ENCODE data around the gene CCDC34. TPM values are rescaled to one million over a fixed set of nuclear protein-coding genes. Genes with fewer than 3 reads are reported as not detected.

Gene CCDC34
- total RNA-seq, 5 donors from 2014 or later (not counting 1 experiment from before 2014, with no cell fraction given), result 1.4 to 4.2 (median 2.8) TPM

DNA sequence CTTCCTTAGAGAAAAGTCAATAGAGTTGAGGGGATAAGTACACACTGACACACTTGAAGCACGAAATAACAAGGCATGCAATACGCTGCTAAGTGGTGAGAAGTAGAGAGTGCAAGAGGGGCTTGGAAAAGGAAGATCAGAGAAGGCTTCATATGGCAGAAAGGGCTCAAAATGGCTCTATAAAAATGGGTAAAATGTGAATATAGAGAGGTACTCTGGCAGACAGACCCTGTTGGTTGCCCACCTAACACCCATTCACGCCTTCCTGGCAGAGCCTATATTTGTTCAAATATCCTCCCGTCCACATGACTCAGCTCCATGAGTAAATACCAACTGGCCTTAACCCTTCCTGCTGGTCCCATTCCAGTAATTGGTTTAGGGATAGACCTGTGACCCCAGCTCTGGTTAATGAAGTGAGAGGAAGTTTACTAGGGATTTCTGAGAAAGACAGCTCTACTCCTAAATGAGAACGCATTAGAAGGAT lies 38.9 kb upstream of the CCDC34 start:
- H3K36me3 ChIP-seq (ENCODE audit: control insufficient read depth in 2 of 2, extremely low read depth in 1 of 2, insufficient read depth in 1 of 2, low read length in 1 of 2), result no peaks in the 10 kb centered on the region
- Mint-ChIP-seq H3K4me1 (no peaks in the 10 kb centered on the region), H3K27ac (no peak overlapping the region), H3K4me3 (no peak overlapping the region), H3K36me3 (no peaks in the 10 kb centered on the region), H3K9me3 (no peaks in the 10 kb centered on the region), H3K27me3 (peaks cover 0 to 6% of the 10 kb centered on the region in 2 donors)
- no peak for ATAC-seq (replicated peaks in 1 of 4)
- no peak overlapping the region for H3K4me3 ChIP-seq (ENCODE audit: control insufficient read depth in 1 of 2, extremely low read depth in 1 of 2, low read length in 1 of 2)
- peaks cover 0 to 3% of the 10 kb centered on the region in 2 experiments for H3K27me3 ChIP-seq (replicated peaks in 1 of 2; ENCODE audit: control insufficient read depth in 2 of 2, extremely low read depth in 1 of 2, insufficient read depth in 2 of 2, low read length in 1 of 2)
- CTCF ChIA-PET, result no interaction called here
- H3K27ac ChIP-seq (ENCODE audit: low read length), result no peak overlapping the region
- H3K9me3 ChIP-seq, result no peaks in the 10 kb centered on the region
- 100% methylated on average over 2 of the region's 5 CpGs for WGBS (ENCODE audit: insufficient coverage)
- H3K4me1 ChIP-seq (ENCODE audit: control insufficient read depth in 1 of 2, extremely low read depth in 1 of 2, insufficient read depth in 2 of 2, low read length in 2 of 2), result no peaks in the 10 kb centered on the region
- DNase-seq, result no peak
- POLR2A ChIA-PET, result no interaction called here

DNA sequence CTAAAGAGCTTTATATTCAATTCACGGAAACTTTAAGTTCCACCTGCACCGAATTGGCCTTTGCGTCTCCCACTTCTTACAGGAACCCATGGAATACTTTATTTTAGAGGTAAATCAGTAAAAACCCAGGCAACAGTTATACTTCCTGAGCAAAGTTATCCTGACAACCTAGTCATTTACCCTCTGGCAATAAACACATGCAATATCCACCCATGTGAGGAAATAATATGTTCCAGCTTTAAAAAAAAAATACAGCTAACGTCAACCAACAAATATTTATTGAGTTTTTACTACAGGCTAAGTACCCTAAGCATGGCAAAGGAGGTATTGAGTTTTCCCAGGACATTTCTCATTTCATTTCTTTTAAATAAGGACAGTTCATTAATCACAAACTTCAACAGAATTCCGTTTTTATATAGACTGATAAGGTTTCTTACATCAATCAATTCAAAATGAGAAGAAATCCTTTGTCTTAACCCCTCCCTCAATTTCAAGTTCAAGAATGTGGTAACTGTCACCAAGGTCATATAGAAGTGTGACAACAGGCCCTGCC lies 38.3 kb upstream of the CCDC34 start:
- Histone ChIP-seq H3K27ac (ENCODE audit: low read length) (no peak overlapping the region), H3K36me3 (ENCODE audit: control insufficient read depth in 2 of 2, extremely low read depth in 1 of 2, insufficient read depth in 1 of 2, low read length in 1 of 2) (no peaks in the 10 kb centered on the region), H3K4me3 (ENCODE audit: control insufficient read depth in 1 of 2, extremely low read depth in 1 of 2, low read length in 1 of 2) (no peak overlapping the region), H3K4me1 (ENCODE audit: control insufficient read depth in 1 of 2, extremely low read depth in 1 of 2, insufficient read depth in 2 of 2, low read length in 2 of 2) (no peaks in the 10 kb centered on the region), H3K9me3 (no peaks in the 10 kb centered on the region), H3K27me3 (replicated peaks in 1 of 2; ENCODE audit: control insufficient read depth in 2 of 2, extremely low read depth in 1 of 2, insufficient read depth in 2 of 2, low read length in 1 of 2) (peaks cover 0 to 3% of the 10 kb centered on the region in 2 experiments)
- Mint-ChIP-seq H3K4me3 (no peak overlapping the region), H3K4me1 (no peaks in the 10 kb centered on the region), H3K27me3 (peaks cover 0 to 6% of the 10 kb centered on the region in 2 donors), H3K9me3 (no peaks in the 10 kb centered on the region), H3K36me3 (no peaks in the 10 kb centered on the region), H3K27ac (no peak overlapping the region)
- ChIA-PET CTCF (no interaction called here), POLR2A (no interaction called here)
- DNase-seq, result no peak
- WGBS (ENCODE audit: insufficient coverage), result no CpG with 5 or more reads among the region's 5 CpGs
- no peak for ATAC-seq (replicated peaks in 1 of 4)

DNA sequence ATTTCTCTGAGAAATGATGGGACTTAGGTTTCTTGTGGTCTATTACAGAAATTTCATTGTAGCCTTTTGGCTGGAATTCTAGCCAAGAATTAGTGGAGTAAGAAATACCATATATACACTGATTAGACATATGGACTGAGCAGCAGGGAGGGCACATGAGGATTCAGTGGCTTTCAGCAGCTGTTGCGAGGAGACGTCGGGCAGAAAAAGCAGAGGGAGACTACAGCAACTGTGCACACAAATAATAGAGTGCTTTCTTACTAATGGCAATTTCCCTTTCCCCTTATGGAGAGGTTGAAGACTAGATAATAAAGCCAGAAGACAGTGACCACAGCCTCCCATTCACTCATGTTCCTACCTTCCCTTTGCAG lies 35.4 kb upstream of the CCDC34 start:
- H3K27ac Mint-ChIP-seq, result no peak overlapping the region
- H3K4me3 ChIP-seq (ENCODE audit: control insufficient read depth in 1 of 2, extremely low read depth in 1 of 2, low read length in 1 of 2), result no peak overlapping the region
- ChIA-PET POLR2A (no interaction called here), CTCF (no interaction called here)
- no peak overlapping the region for H3K27ac ChIP-seq (ENCODE audit: low read length)
- DNase-seq (no peak), ATAC-seq (replicated peaks in 1 of 4) (no peak)
- H3K36me3 ChIP-seq (ENCODE audit: control insufficient read depth in 2 of 2, extremely low read depth in 1 of 2, insufficient read depth in 1 of 2, low read length in 1 of 2), result no peaks in the 10 kb centered on the region
- H3K9me3 Mint-ChIP-seq, result no peaks in the 10 kb centered on the region
- peaks cover 0 to 3% of the 10 kb centered on the region in 2 experiments for H3K27me3 ChIP-seq (replicated peaks in 1 of 2; ENCODE audit: control insufficient read depth in 2 of 2, extremely low read depth in 1 of 2, insufficient read depth in 2 of 2, low read length in 1 of 2)
- H3K4me3 Mint-ChIP-seq, result no peak overlapping the region
- H3K36me3 Mint-ChIP-seq, result no peaks in the 10 kb centered on the region
- H3K27me3 Mint-ChIP-seq, result peaks cover 0 to 6% of the 10 kb centered on the region in 2 donors
- WGBS (ENCODE audit: insufficient coverage), result no CpG with 5 or more reads among the region's 3 CpGs
- H3K4me1 Mint-ChIP-seq, result no peaks in the 10 kb centered on the region
- no peaks in the 10 kb centered on the region for H3K9me3 ChIP-seq
- no peaks in the 10 kb centered on the region for H3K4me1 ChIP-seq (ENCODE audit: control insufficient read depth in 1 of 2, extremely low read depth in 1 of 2, insufficient read depth in 2 of 2, low read length in 2 of 2)

DNA sequence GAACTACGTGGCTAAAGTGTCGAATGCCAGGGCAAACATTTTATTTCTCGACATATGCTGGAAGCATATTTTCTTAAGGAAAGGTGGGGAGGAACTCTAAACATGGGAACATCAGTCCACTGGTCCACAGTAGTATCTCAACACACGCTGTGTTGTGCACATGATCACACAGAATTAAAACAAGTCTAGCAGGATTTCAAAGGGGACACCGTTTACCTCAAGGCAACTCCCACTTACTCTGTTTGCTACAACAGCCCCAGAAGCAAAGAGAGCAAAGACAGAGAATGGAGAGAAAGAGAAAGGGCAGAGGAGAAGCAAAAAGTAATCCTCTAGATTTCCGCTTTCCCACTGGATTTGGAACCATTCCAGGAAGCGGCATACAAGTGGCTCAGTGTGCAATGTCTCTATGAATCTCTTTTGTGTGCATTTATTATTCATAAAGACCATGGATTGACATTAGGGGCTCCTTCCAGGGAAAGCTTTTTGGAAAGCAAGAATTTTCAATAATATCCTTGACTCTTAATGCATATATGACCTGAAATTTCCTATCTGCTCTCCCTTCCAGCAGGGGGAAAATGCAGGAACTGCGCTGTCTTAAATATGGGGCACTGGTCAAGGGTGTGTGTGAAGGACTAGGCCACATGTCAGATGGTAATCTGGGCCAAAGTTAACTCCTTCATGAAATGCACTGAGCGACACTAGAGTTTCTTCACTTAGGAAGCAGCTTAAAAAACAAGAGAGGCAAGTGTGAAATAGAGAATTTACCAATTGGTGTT lies 34.8 kb upstream of the CCDC34 start:
- POLR2A ChIA-PET, result no interaction called here
- peaks cover 0 to 6% of the 10 kb centered on the region in 2 donors for H3K27me3 Mint-ChIP-seq
- H3K4me1 Mint-ChIP-seq, result no peaks in the 10 kb centered on the region

GRCh38 chr11:27396259-27396839 lies 33.3 kb upstream of the CCDC34 start:
- Histone ChIP-seq H3K36me3 (ENCODE audit: control insufficient read depth in 2 of 2, extremely low read depth in 1 of 2, insufficient read depth in 1 of 2, low read length in 1 of 2) (no peaks in the 10 kb centered on the region), H3K4me1 (ENCODE audit: control insufficient read depth in 1 of 2, extremely low read depth in 1 of 2, insufficient read depth in 2 of 2, low read length in 2 of 2) (no peaks in the 10 kb centered on the region), H3K27me3 (replicated peaks in 1 of 2; ENCODE audit: control insufficient read depth in 2 of 2, extremely low read depth in 1 of 2, insufficient read depth in 2 of 2, low read length in 1 of 2) (no peaks in the 10 kb centered on the region), H3K4me3 (ENCODE audit: control insufficient read depth in 1 of 2, extremely low read depth in 1 of 2, low read length in 1 of 2) (no peak overlapping the region), H3K27ac (ENCODE audit: low read length) (no peak overlapping the region), H3K9me3 (no peaks in the 10 kb centered on the region)
- Mint-ChIP-seq H3K9me3 (no peaks in the 10 kb centered on the region), H3K4me1 (no peaks in the 10 kb centered on the region), H3K27ac (no peak overlapping the region), H3K4me3 (no peak overlapping the region), H3K36me3 (no peaks in the 10 kb centered on the region), H3K27me3 (peaks cover 0 to 6% of the 10 kb centered on the region in 2 donors)
- ChIA-PET POLR2A (no interaction called here), CTCF (no interaction called here)
- DNase-seq (no peak), ATAC-seq (replicated peaks in 1 of 4) (no peak)
- no CpG with 5 or more reads among the region's 3 CpGs for WGBS (ENCODE audit: insufficient coverage)

More for the DNA sequence above, 34.8 kb upstream of the CCDC34 start:
- Mint-ChIP-seq H3K9me3 (no peaks in the 10 kb centered on the region), H3K4me3 (no peak overlapping the region), H3K36me3 (no peaks in the 10 kb centered on the region), H3K27ac (no peak overlapping the region)
- Histone ChIP-seq H3K36me3 (ENCODE audit: control insufficient read depth in 2 of 2, extremely low read depth in 1 of 2, insufficient read depth in 1 of 2, low read length in 1 of 2) (no peaks in the 10 kb centered on the region), H3K4me3 (ENCODE audit: control insufficient read depth in 1 of 2, extremely low read depth in 1 of 2, low read length in 1 of 2) (no peak overlapping the region), H3K27ac (ENCODE audit: low read length) (no peak overlapping the region), H3K4me1 (ENCODE audit: control insufficient read depth in 1 of 2, extremely low read depth in 1 of 2, insufficient read depth in 2 of 2, low read length in 2 of 2) (no peaks in the 10 kb centered on the region), H3K27me3 (replicated peaks in 1 of 2; ENCODE audit: control insufficient read depth in 2 of 2, extremely low read depth in 1 of 2, insufficient read depth in 2 of 2, low read length in 1 of 2) (no peaks in the 10 kb centered on the region), H3K9me3 (no peaks in the 10 kb centered on the region)
- DNase-seq (no peak), ATAC-seq (replicated peaks in 1 of 4) (no peak)
- 100% methylated on average over 1 of the region's 9 CpGs for WGBS (ENCODE audit: insufficient coverage)
- CTCF ChIA-PET, result no interaction called here

- 100% methylated on average over 2 of the region's 7 CpGs for WGBS (ENCODE audit: insufficient coverage)
Measured at GRCh38 chr11:27395556-27396258, 32.7 kb upstream of the CCDC34 start.

More at GRCh38 chr11:27395556-27396258, 32.7 kb upstream of the CCDC34 start:
- no peak overlapping the region for H3K4me3 ChIP-seq (ENCODE audit: control insufficient read depth in 1 of 2, extremely low read depth in 1 of 2, low read length in 1 of 2)
- H3K9me3 ChIP-seq, result no peaks in the 10 kb centered on the region
- H3K4me3 Mint-ChIP-seq, result no peak overlapping the region
- no peaks in the 10 kb centered on the region for H3K36me3 Mint-ChIP-seq
- H3K27me3 ChIP-seq (replicated peaks in 1 of 2; ENCODE audit: control insufficient read depth in 2 of 2, extremely low read depth in 1 of 2, insufficient read depth in 2 of 2, low read length in 1 of 2), result no peaks in the 10 kb centered on the region
- no peak overlapping the region for H3K27ac ChIP-seq (ENCODE audit: low read length)
- CTCF ChIA-PET, result no interaction called here
- DNase-seq (no peak), ATAC-seq (replicated peaks in 1 of 4) (no peak)
- no peaks in the 10 kb centered on the region for H3K4me1 ChIP-seq (ENCODE audit: control insufficient read depth in 1 of 2, extremely low read depth in 1 of 2, insufficient read depth in 2 of 2, low read length in 2 of 2)
- H3K36me3 ChIP-seq (ENCODE audit: control insufficient read depth in 2 of 2, extremely low read depth in 1 of 2, insufficient read depth in 1 of 2, low read length in 1 of 2), result no peaks in the 10 kb centered on the region
- H3K9me3 Mint-ChIP-seq, result no peaks in the 10 kb centered on the region
- H3K27ac Mint-ChIP-seq, result no peak overlapping the region
- peaks cover 0 to 6% of the 10 kb centered on the region in 2 donors for H3K27me3 Mint-ChIP-seq
- POLR2A ChIA-PET, result interaction anchor here in 1 of 2 donors (0.7 kb wide), 1 partner anchor 136 kb away, joined by 3 read pairs; no protein-coding TSS in a partner anchor
- no peaks in the 10 kb centered on the region for H3K4me1 Mint-ChIP-seq
